A549 (cell line): Measurements from ENCODE around the gene DRD5. TPM values are rescaled to one million over a fixed set of nuclear protein-coding genes. Genes with fewer than 3 reads are reported as not detected.
"Not testable (repeated sequence)": the region's sequence is repeated elsewhere in the genome, so short reads cannot be mapped to it uniquely, and the experiment has no call there.

Experiments
- ATAC-seq, 2 experiments: fragments of 200-7000 bp in 1 of 2; fragments of >200 bp in 1 of 2; cut with Nextera tagmentation in 1 of 2; cut with Tn5 transposase in 1 of 2; 3 replicates each; pipeline versions ENCODE4 v1.8.0 to v1.9.1; 2018 to 2020; ENCODE audit warnings: mild to moderate bottlenecking in 1 of 2, moderate library complexity in 1 of 2
- CTCF ChIA-PET: fragments of 300-600 bp; sonication (Branson Sonifier 250); formaldehyde crosslinking; extraction: SDS; loops from one replicate; lab custom pipeline; 2021; ENCODE audit warnings: antibody characterized with exemption, inconsistent platforms; lab: Yijun Ruan, JAX
- POLR2A ChIA-PET: fragments of 350-600 bp; formaldehyde crosslinking; extraction: SDS; loops from one replicate; lab custom pipeline; 2021; ENCODE audit warnings: antibody characterized with exemption, inconsistent platforms; lab: Yijun Ruan, JAX
- DNase-seq, 2 experiments: peaks; one replicate each; pipeline versions ENCODE4 v3.0.0 to v3.0.0-alpha.2; 2011 to 2016; ENCODE audit warnings: low read depth in 1 of 2, low spot score in 1 of 2
- FAIRE-seq: peaks from 2 replicates; lab custom pipeline; 2011; peaks lifted over from hg19 to GRCh38; lab: Jason Lieb, UNC
- H3K27ac ChIP-seq, 2 experiments: fragments of >200 bp; sonication (Bioruptor Twin); formaldehyde crosslinking; 3 replicates each; pipeline ENCODE4 v1.5.1; 2016 to 2017
- H3K4me1 ChIP-seq: fragments of >200 bp; sonication (Bioruptor Twin); formaldehyde crosslinking; 3 replicates; pipeline ENCODE4 v1.6.1; 2016
- H3K4me2 ChIP-seq: fragments of >200 bp; sonication (Bioruptor Twin); formaldehyde crosslinking; 3 replicates; pipeline ENCODE4 v1.6.1; 2016
- H3K4me3 ChIP-seq: fragments of >200 bp; sonication (Bioruptor Twin); formaldehyde crosslinking; 3 replicates; pipeline ENCODE4 v1.5.1; 2016
- H3K9me3 ChIP-seq: fragments of >200 bp; sonication (Bioruptor Twin); formaldehyde crosslinking; 3 replicates; pipeline ENCODE4 v1.6.1; 2016
- BHLHE40 ChIP-seq: IDR thresholded peaks from 2 replicates; pipeline ENCODE4 v1.6.1; 2012; ENCODE audit warnings: low read depth, low read length, inconsistent platforms
- CHD4 ChIP-seq: fragments of 200-600 bp; sonication (generic); IDR thresholded peaks from 2 replicates; pipeline ENCODE4 v1.6.1; 2016; ENCODE audit warnings: antibody characterized with exemption, mild to moderate bottlenecking, borderline replicate concordance
- EHF ChIP-seq: fragments of 250-450 bp; sonication (Bioruptor Pico); IDR thresholded peaks from 2 replicates; pipeline ENCODE4 v1.5.0; 2020; ENCODE audit warnings: mild to moderate bottlenecking
- EHMT2 ChIP-seq: fragments of 200-600 bp; sonication (generic); IDR thresholded peaks from 2 replicates; pipeline ENCODE4 v1.6.1; 2016; ENCODE audit warnings: antibody characterized with exemption, low read depth, mild to moderate bottlenecking, moderate library complexity
- ESRRA ChIP-seq: fragments of 150-350 bp; IDR thresholded peaks from 2 replicates; pipeline ENCODE4 v1.6.1; 2014; ENCODE audit warnings: mild to moderate bottlenecking, low read length, borderline replicate concordance
- FOSL2 ChIP-seq, 2 experiments: fragments of 450-650 bp in 1 of 2; fragments of >200 bp in 1 of 2; sonication (Bioruptor Twin) in 1 of 2; formaldehyde crosslinking; IDR thresholded peaks; 2 replicates each; pipeline versions ENCODE4 v1.5.0 to v1.6.1; 2016 to 2020; ENCODE audit warnings: mild to moderate bottlenecking in 1 of 2, moderate library complexity in 1 of 2
- HEYL ChIP-seq: fragments of 250-450 bp; sonication (Bioruptor Pico); IDR thresholded peaks from 2 replicates; pipeline ENCODE4 v1.8.0; 2021; ENCODE audit warnings: mild to moderate bottlenecking, moderate library complexity
- HOXB5 ChIP-seq: fragments of 250-450 bp; sonication (Bioruptor Pico); IDR thresholded peaks from 2 replicates; pipeline ENCODE4 v1.5.0; 2020; ENCODE audit warnings: mild to moderate bottlenecking, moderate library complexity
- KDM1A ChIP-seq: fragments of 200-600 bp; sonication (generic); IDR thresholded peaks from 2 replicates; pipeline ENCODE4 v1.6.1; 2016; ENCODE audit warnings: low read depth, mild to moderate bottlenecking
- MYC ChIP-seq: IDR thresholded peaks from 2 replicates; pipeline ENCODE4 v1.6.1; 2012; ENCODE audit warnings: mild to moderate bottlenecking, inconsistent platforms, low read length, improper control_type of control experiment, borderline replicate concordance
- RAD21 ChIP-seq, 2 experiments: fragments of >200 bp in 1 of 2; sonication (Bioruptor Twin) in 1 of 2; formaldehyde crosslinking in 1 of 2; IDR thresholded peaks in 1 of 2; conservative IDR thresholded peaks in 1 of 2; 2 replicates in 1 of 2; 3 replicates in 1 of 2; pipeline ENCODE4 v1.6.1; 2012 to 2018; ENCODE audit warnings: inconsistent platforms in 1 of 2
- RCOR1 ChIP-seq: fragments of 150-350 bp; IDR thresholded peaks from 2 replicates; pipeline ENCODE4 v1.6.1; 2014; ENCODE audit warnings: antibody characterized with exemption, low read length, low read depth
- RFX5 ChIP-seq: fragments of 450-650 bp; IDR thresholded peaks from 2 replicates; pipeline ENCODE4 v1.7.1; 2014; ENCODE audit warnings: antibody characterized with exemption, mild to moderate bottlenecking, moderate library complexity
- SMC3 ChIP-seq: fragments of >200 bp; sonication (Bioruptor Twin); formaldehyde crosslinking; IDR thresholded peaks from 3 replicates; pipeline ENCODE4 v1.6.1; 2018; ENCODE audit warnings: inconsistent platforms
- TP53 ChIP-seq: fragments of 250-450 bp; sonication (Bioruptor Pico); IDR thresholded peaks from 2 replicates; pipeline ENCODE4 v1.5.0; 2021; ENCODE audit warnings: mild to moderate bottlenecking, moderate library complexity
- WGBS: methylation state at CpG from one replicate; pipeline ENCODE4 v1.1.6; 2017; ENCODE audit errors: missing lambda C conversion rate; 5-methylcytosine and 5-hydroxymethylcytosine counted together
- polyA plus RNA-seq, 4 experiments: library from polyadenylated mRNA; depleted of rRNA in 3 of 4; stranded (reverse); fragments of >200 nt; fragmentation: RNase III in 1 of 4; extraction: RNeasy Plus Mini Kit Qiagen cat#74134 plus additional on column Dnase treatment in 1 of 4; gene quantifications; 2 replicates in 3 of 4; 3 replicates in 1 of 4; pipeline ENCODE4 v1.2.3, GENCODE V29; 2011 to 2017
- TF ChIP-seq, protein P1 (sequence below): fragments of 150-350 bp; IDR thresholded peaks from 2 replicates; pipeline ENCODE4 v1.6.1; 2014; ENCODE audit warnings: low read depth, mild to moderate bottlenecking, low read length
- TF ChIP-seq, protein P2 (sequence below): IDR thresholded peaks from 2 replicates; pipeline ENCODE4 v1.6.1; 2012
- TF ChIP-seq, protein P3 (sequence below): fragments of >200 bp; sonication (Bioruptor Twin); formaldehyde crosslinking; IDR thresholded peaks from 2 replicates; pipeline ENCODE4 v1.6.1; 2016
- TF ChIP-seq, protein P4 (sequence below): fragments of 200-600 bp; sonication (generic); IDR thresholded peaks from 2 replicates; pipeline ENCODE4 v1.6.1; 2016; ENCODE audit warnings: antibody characterized with exemption, mild to moderate bottlenecking, moderate library complexity
- TF ChIP-seq, protein P5 (sequence below): fragments of 250-450 bp; sonication (Bioruptor Pico); IDR thresholded peaks from 2 replicates; pipeline ENCODE4 v1.5.0; 2020; ENCODE audit warnings: low read depth, mild to moderate bottlenecking, moderate library complexity

The DRD5 gene
- polyA plus RNA-seq, 2 of the 4 experiments (the other 2 are of a cell fraction) = not detected

DNA sequence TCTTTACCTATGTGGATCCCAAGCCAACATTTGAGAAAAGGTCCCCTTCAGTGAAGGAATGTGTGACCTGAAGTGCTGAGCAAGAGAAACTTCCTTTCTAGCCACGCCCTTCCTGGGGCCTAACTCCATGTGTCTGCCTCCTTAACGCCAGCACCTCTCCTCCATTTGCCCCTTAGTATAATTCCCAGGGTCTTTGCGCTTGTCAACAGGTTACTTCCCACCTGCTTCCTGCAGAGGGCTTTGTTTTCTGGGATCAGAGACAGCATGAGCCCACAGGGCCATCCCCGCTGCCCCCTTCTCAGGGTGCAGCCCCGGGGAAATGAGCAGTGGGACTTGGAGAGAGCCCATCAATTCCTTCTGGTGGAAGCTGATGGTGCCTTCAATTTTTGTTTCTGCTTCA, 45.9 kb upstream of the DRD5 start:
- no peak for DNase-seq
- FAIRE-seq = no peak
- Histone ChIP-seq H3K4me2 (no peak overlapping the region), H3K27ac (no peak overlapping the region), H3K4me1 (no peaks in the 10 kb centered on the region), H3K9me3 (no peaks in the 10 kb centered on the region), H3K4me3 (no peak overlapping the region)
- CTCF ChIA-PET = no interaction called here
- TF ChIP-seq RCOR1 = no peak
- no peak for TF ChIP-seq EHF (CRISPR knock-in tag)
- TF ChIP-seq, protein P1, sequence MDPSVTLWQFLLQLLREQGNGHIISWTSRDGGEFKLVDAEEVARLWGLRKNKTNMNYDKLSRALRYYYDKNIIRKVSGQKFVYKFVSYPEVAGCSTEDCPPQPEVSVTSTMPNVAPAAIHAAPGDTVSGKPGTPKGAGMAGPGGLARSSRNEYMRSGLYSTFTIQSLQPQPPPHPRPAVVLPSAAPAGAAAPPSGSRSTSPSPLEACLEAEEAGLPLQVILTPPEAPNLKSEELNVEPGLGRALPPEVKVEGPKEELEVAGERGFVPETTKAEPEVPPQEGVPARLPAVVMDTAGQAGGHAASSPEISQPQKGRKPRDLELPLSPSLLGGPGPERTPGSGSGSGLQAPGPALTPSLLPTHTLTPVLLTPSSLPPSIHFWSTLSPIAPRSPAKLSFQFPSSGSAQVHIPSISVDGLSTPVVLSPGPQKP = no peak
- no peak for TF ChIP-seq ESRRA
- TF ChIP-seq EHMT2 = no peak
- TF ChIP-seq, protein P2, sequence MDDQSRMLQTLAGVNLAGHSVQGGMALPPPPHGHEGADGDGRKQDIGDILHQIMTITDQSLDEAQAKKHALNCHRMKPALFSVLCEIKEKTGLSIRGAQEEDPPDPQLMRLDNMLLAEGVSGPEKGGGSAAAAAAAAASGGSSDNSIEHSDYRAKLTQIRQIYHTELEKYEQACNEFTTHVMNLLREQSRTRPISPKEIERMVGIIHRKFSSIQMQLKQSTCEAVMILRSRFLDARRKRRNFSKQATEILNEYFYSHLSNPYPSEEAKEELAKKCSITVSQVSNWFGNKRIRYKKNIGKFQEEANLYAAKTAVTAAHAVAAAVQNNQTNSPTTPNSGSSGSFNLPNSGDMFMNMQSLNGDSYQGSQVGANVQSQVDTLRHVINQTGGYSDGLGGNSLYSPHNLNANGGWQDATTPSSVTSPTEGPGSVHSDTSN = no peak
- no peak for TF ChIP-seq RAD21 (conservative IDR thresholded peaks at IDR 0.05 in 1 of 2, IDR thresholded peaks at IDR 0.05 in 1 of 2)
- TF ChIP-seq CHD4 = no peak
- no peak for TF ChIP-seq TP53
- no peak for TF ChIP-seq RFX5
- TF ChIP-seq FOSL2 (IDR thresholded peaks at IDR 0.05) = no peak
- no peak for TF ChIP-seq FOSL2 (CRISPR knock-in tag; IDR thresholded peaks at IDR 0.05)
- TF ChIP-seq, protein P3, sequence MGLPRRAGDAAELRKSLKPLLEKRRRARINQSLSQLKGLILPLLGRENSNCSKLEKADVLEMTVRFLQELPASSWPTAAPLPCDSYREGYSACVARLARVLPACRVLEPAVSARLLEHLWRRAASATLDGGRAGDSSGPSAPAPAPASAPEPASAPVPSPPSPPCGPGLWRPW = no peak
- TF ChIP-seq HEYL (CRISPR knock-in tag) = no peak
- TF ChIP-seq MYC = no peak
- no peak for TF ChIP-seq KDM1A
- no peak for TF ChIP-seq SMC3
- TF ChIP-seq, protein P4, sequence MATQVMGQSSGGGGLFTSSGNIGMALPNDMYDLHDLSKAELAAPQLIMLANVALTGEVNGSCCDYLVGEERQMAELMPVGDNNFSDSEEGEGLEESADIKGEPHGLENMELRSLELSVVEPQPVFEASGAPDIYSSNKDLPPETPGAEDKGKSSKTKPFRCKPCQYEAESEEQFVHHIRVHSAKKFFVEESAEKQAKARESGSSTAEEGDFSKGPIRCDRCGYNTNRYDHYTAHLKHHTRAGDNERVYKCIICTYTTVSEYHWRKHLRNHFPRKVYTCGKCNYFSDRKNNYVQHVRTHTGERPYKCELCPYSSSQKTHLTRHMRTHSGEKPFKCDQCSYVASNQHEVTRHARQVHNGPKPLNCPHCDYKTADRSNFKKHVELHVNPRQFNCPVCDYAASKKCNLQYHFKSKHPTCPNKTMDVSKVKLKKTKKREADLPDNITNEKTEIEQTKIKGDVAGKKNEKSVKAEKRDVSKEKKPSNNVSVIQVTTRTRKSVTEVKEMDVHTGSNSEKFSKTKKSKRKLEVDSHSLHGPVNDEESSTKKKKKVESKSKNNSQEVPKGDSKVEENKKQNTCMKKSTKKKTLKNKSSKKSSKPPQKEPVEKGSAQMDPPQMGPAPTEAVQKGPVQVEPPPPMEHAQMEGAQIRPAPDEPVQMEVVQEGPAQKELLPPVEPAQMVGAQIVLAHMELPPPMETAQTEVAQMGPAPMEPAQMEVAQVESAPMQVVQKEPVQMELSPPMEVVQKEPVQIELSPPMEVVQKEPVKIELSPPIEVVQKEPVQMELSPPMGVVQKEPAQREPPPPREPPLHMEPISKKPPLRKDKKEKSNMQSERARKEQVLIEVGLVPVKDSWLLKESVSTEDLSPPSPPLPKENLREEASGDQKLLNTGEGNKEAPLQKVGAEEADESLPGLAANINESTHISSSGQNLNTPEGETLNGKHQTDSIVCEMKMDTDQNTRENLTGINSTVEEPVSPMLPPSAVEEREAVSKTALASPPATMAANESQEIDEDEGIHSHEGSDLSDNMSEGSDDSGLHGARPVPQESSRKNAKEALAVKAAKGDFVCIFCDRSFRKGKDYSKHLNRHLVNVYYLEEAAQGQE = no peak
- TF ChIP-seq, protein P5, sequence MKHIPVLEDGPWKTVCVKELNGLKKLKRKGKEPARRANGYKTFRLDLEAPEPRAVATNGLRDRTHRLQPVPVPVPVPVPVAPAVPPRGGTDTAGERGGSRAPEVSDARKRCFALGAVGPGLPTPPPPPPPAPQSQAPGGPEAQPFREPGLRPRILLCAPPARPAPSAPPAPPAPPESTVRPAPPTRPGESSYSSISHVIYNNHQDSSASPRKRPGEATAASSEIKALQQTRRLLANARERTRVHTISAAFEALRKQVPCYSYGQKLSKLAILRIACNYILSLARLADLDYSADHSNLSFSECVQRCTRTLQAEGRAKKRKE = no peak
- TF ChIP-seq BHLHE40 = no peak
- no peak for TF ChIP-seq HOXB5 (CRISPR knock-in tag)
- ATAC-seq = no peak
- WGBS = 41% methylated on average over 4 of the region's 5 CpGs
- POLR2A ChIA-PET = no interaction called here

DNA sequence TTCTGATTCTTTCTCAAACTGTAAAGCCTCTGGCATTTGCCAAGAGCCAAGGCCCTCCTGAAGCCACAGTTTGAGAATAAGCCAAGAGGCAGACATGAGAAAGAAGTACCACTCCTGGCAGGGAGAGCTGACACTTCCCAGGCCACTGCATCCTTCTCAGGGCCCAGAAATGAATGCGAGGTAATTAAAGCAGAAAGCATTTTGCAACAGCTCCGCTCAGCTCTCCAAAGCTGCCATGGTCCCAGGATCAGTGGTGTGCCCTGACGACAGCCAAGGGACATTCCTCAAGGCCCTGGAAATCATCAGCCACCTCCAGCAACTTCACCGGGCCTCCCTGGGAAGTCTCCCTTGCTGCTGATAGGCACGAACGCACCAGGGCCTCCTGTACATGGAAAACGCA, 44.2 kb upstream of the DRD5 start:
- H3K4me1 ChIP-seq, H3K27ac ChIP-seq, H3K4me3 ChIP-seq, H3K4me2 ChIP-seq, FAIRE-seq, ATAC-seq, H3K9me3 ChIP-seq, POLR2A ChIA-PET, CTCF ChIA-PET, DNase-seq: not testable (repeated sequence)
- WGBS = 67% methylated on average over 7 of the region's 7 CpGs

DNA sequence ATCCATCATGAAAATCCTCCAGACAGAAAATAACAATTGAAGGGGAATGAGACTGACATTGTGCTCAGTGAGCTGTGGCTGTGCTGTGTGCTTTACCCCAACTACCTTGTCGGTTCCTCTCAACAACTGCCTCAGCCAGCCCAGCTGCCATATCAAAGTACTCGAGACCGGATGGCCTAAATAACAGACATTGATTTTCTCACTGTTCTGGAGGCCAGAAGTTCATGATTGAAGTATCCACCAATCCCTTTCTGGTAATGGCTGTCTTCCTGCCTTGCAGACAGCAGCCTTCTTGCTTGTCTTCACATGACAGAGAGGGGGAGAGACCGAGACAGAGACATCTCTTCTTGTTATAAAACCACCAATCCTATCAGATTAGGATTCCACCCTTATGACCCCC, 37.6 kb upstream of the DRD5 start:
- not testable (repeated sequence) for ATAC-seq

More for the DNA sequence above, 37.6 kb upstream of the DRD5 start:
- H3K4me1 ChIP-seq, POLR2A ChIA-PET, H3K4me2 ChIP-seq, FAIRE-seq, H3K27ac ChIP-seq, H3K4me3 ChIP-seq, H3K9me3 ChIP-seq, CTCF ChIA-PET, DNase-seq: not testable (repeated sequence)
- 24% methylated on average over 4 of the region's 4 CpGs for WGBS
